ENCODE data around the gene SIGLEC15. TPM values are rescaled to one million over a fixed set of nuclear protein-coding genes. Genes with fewer than 3 reads are reported as not detected.

Gene SIGLEC15
- total and polyA plus RNA-seq, 10 of the 15 experiments (the other 5 are each of a cell fraction or from before 2014, with no cell fraction given) = 0.09 to 0.45 TPM; not detected in 8

DNA sequence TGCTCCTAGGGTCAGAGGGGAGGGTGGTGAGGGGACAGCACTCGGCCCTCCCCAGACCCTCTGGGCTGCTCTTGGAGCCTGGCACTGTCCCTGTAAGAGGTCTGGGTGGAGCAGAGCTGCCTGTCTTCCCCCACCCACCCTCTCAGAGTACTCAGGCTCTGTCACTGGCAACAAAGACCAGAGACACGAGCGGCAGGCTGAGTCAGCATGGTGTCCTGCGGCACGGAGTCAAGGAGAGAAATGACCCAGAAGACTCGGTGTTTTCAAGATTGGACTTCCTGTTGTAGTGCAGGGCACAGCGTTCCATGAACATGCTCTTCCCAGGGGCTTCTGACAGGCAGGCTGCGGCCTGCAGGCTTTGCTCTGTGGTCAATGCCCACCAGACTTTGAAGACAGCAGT lies 19.9 kb downstream of the SIGLEC15 start:
- no peaks in the 10 kb centered on the region for H4K20me1 ChIP-seq (ENCODE audit: control insufficient read depth, insufficient read depth)
- no peak overlapping the region for H2AFZ ChIP-seq (ENCODE audit: control insufficient read depth, low read depth, low read length)
- H3K27me3 ChIP-seq (replicated peaks in 1 of 2; ENCODE audit: control insufficient read depth in 2 of 2, insufficient read depth in 2 of 2, low read length in 1 of 2) = no peaks in the 10 kb centered on the region
- H3K79me2 ChIP-seq (ENCODE audit: control insufficient read depth, insufficient read depth, low read length) = no peaks in the 10 kb centered on the region
- no peak overlapping the region for H3K4me3 ChIP-seq
- no peak overlapping the region for H3K27ac ChIP-seq (ENCODE audit: control insufficient read depth, insufficient read depth)
- H3K4me2 ChIP-seq (ENCODE audit: control insufficient read depth, insufficient read depth) = no peak overlapping the region
- ATAC-seq (no peak), DNase-seq (ENCODE audit: low read depth, low spot score) (no peak), FAIRE-seq (no peak)
- no peak overlapping the region for H3K9ac ChIP-seq (ENCODE audit: control insufficient read depth, insufficient read depth, low read length)
- H3K4me1 ChIP-seq (ENCODE audit: control insufficient read depth, insufficient read depth, low read length) = peaks cover 9% of the 10 kb centered on the region; the same call in 1 of the 2 replicates
- H3K9me3 ChIP-seq (replicated peaks; ENCODE audit: control insufficient read depth, insufficient read depth, low read length) = no peaks in the 10 kb centered on the region
- no peak for TF ChIP-seq NBN (IDR thresholded peaks at IDR 0.05)
- TF ChIP-seq ZNF207 (IDR thresholded peaks at IDR 0.05; ENCODE audit: borderline replicate concordance) = no peak
- TF ChIP-seq, protein P1, sequence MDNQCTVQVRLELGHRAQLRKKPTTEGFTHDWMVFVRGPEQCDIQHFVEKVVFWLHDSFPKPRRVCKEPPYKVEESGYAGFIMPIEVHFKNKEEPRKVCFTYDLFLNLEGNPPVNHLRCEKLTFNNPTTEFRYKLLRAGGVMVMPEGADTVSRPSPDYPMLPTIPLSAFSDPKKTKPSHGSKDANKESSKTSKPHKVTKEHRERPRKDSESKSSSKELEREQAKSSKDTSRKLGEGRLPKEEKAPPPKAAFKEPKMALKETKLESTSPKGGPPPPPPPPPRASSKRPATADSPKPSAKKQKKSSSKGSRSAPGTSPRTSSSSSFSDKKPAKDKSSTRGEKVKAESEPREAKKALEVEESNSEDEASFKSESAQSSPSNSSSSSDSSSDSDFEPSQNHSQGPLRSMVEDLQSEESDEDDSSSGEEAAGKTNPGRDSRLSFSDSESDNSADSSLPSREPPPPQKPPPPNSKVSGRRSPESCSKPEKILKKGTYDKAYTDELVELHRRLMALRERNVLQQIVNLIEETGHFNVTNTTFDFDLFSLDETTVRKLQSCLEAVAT (IDR thresholded peaks at IDR 0.05) = no peak
- TF ChIP-seq MTA2 (IDR thresholded peaks at IDR 0.05; ENCODE audit: low read depth) = no peak
- TF ChIP-seq MAX (IDR thresholded peaks at IDR 0.05; ENCODE audit: low read depth, low read length) = no peak
- no peak for TF ChIP-seq CHD2 (IDR thresholded peaks at IDR 0.05; ENCODE audit: borderline replicate concordance, low read depth, low read length)
- TF ChIP-seq TAF1 (IDR thresholded peaks at IDR 0.05; ENCODE audit: borderline replicate concordance, low read depth, low read length) = no peak
- TF ChIP-seq SIX5 (IDR thresholded peaks at IDR 0.05; ENCODE audit: low read depth, low read length, severe bottlenecking) = no peak
- no peak for TF ChIP-seq FOXK2 (IDR thresholded peaks at IDR 0.05)
- no peak for TF ChIP-seq PML (IDR thresholded peaks at IDR 0.05; ENCODE audit: low read length)
- no peak for TF ChIP-seq POU2F2 (IDR thresholded peaks at IDR 0.05; ENCODE audit: borderline replicate concordance, low read depth, low read length)
- TF ChIP-seq SKIL (IDR thresholded peaks at IDR 0.05; ENCODE audit: low read depth, poor library complexity, severe bottlenecking) = no peak
- no peak for TF ChIP-seq STAT3 (IDR thresholded peaks at IDR 0.05; ENCODE audit: low read depth, low read length)
- TF ChIP-seq ZNF622 (IDR thresholded peaks at IDR 0.05) = no peak
- TF ChIP-seq BHLHE40 (IDR thresholded peaks at IDR 0.05; ENCODE audit: borderline replicate concordance in 1 of 2, low read depth in 2 of 2, low read length in 1 of 2) = no peak
- no peak for TF ChIP-seq RCOR1 (conservative IDR thresholded peaks at IDR 0.05; ENCODE audit: low read depth, low read length)
- no peak for TF ChIP-seq NKRF (conservative IDR thresholded peaks at IDR 0.05)
- no peak for TF ChIP-seq HCFC1 (IDR thresholded peaks at IDR 0.05; ENCODE audit: low read length)
- TF ChIP-seq WRNIP1 (IDR thresholded peaks at IDR 0.05; ENCODE audit: borderline replicate concordance, low read depth, low read length) = no peak
- TF ChIP-seq NR2C1 (IDR thresholded peaks at IDR 0.05) = no peak
- RAD21 ChIA-PET (ENCODE audit: unreplicated experiment) = interaction anchor here (0.6 kb wide), 1 partner anchor 337 kb away, joined by 3 read pairs; no protein-coding TSS in a partner anchor
- H3K36me3 ChIP-seq (ENCODE audit: control insufficient read depth in 2 of 2, insufficient read depth in 2 of 2, low read length in 1 of 2) = no peaks in the 10 kb centered on the region
- no TSS peak for BruUV-seq (replicated peaks)
- SMC1A ChIA-PET (ENCODE audit: uncharacterized antibody, unreplicated experiment) = no interaction called here
- in situ Hi-C loops (cut with MboI) = no loop called here
- intact Hi-C loops (cut with micrococcal nuclease; ENCODE audit: unreplicated experiment) = no loop called here
- CTCF ChIA-PET = interaction anchor here (1.4 kb wide), 1 partner anchor 13 kb away, joined by 3 read pairs; no protein-coding TSS in a partner anchor
- WGBS (ENCODE audit: insufficient coverage, insufficient replicate concordance, low lambda C conversion rate, missing lambda C conversion rate) = 86% methylated on average over 8 of the region's 8 CpGs
- POLR2A ChIA-PET = no interaction called here

Measured in GM12878 (cell line).